Measurements from ENCODE around the gene SCT. TPM values are rescaled to one million over a fixed set of nuclear protein-coding genes. Genes with fewer than 3 reads are reported as not detected.

Gene SCT
- total and polyA plus RNA-seq, 8 donors: 0.95 to 3.1 TPM; not detected in 6

DNA sequence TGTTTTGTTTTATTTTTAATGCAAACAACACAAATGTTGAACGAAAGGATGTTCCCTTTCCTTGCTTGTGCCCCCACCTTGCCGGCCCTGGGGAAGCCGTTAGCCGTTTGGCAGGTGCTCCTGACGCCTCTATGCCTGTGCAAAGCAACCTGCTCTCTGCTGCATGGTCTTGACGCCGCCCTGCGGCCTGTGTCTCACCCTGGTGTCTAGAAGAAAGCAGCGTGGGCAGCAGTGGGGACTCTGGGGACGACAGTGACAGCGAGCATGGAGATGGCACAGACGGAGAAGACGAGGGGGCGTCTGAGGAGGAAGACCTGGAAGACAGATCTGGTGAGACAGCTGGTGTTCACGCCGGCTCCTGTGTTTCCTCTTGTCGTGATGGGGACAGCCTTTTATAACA, 45.2 kb downstream of the SCT start:
- TF ChIP-seq EP300 (IDR thresholded peaks at IDR 0.05) (no peak), POLR2AphosphoS5 (IDR thresholded peaks at IDR 0.05) (no peak), POLR2A (IDR thresholded peaks at IDR 0.05) (no peak)
- TF ChIP-seq, protein P1, sequence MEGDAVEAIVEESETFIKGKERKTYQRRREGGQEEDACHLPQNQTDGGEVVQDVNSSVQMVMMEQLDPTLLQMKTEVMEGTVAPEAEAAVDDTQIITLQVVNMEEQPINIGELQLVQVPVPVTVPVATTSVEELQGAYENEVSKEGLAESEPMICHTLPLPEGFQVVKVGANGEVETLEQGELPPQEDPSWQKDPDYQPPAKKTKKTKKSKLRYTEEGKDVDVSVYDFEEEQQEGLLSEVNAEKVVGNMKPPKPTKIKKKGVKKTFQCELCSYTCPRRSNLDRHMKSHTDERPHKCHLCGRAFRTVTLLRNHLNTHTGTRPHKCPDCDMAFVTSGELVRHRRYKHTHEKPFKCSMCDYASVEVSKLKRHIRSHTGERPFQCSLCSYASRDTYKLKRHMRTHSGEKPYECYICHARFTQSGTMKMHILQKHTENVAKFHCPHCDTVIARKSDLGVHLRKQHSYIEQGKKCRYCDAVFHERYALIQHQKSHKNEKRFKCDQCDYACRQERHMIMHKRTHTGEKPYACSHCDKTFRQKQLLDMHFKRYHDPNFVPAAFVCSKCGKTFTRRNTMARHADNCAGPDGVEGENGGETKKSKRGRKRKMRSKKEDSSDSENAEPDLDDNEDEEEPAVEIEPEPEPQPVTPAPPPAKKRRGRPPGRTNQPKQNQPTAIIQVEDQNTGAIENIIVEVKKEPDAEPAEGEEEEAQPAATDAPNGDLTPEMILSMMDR (IDR thresholded peaks at IDR 0.05): no peak
- WGBS, 5 donors: 74 to 86% (median 84%) methylated on average over 17 of the region's 17 CpGs

DNA sequence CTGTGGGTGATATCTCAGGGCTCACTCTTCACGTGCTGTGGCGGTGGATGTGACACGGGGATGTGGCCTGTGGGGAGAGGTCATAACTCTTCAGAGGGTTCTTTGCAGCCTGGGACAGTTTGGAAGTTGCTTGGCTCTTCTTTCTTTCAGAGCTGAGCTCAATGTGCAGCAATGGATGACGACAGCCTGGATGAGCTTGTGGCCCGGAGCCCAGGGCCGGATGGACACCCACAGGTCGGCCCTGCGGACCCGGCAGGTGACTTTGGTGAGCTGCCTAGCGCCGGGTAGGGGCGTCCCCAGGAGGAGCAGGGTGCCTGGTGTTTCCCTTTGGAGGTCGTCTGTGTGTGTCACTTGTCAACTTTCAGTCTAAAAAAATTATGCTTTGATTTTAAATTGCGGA, 45.6 kb downstream of the SCT start:
- no peaks in the 10 kb centered on the region for H3K27me3 ChIP-seq
- H3K9me3 ChIP-seq: no peaks in the 10 kb centered on the region
- H3K27ac ChIP-seq: no peak overlapping the region
- peaks cover 31 to 49% (median 45%) of the 10 kb centered on the region in 4 donors for H3K36me3 ChIP-seq
- H3K4me3 ChIP-seq: no peak overlapping the region
- intact Hi-C loops (cut with DNase I; ENCODE audit: low total_unique reads): no loop called here
- TF ChIP-seq, protein P1 (IDR thresholded peaks at IDR 0.05): no peak
- TF ChIP-seq POLR2AphosphoS5 (IDR thresholded peaks at IDR 0.05) (no peak), EP300 (IDR thresholded peaks at IDR 0.05) (no peak), POLR2A (IDR thresholded peaks at IDR 0.05) (no peak)
- H3K4me1 ChIP-seq: peaks cover 32 to 64% (median 52%) of the 10 kb centered on the region in 4 donors
- no peak for DNase-seq
- WGBS, 5 donors: 75 to 80% (median 80%) methylated on average over 14 of the region's 14 CpGs

More for the DNA sequence above, 45.2 kb downstream of the SCT start:
- peaks cover 35 to 53% (median 49%) of the 10 kb centered on the region in 4 donors for H3K36me3 ChIP-seq
- H3K4me1 ChIP-seq: peaks cover 32 to 64% (median 54%) of the 10 kb centered on the region in 4 donors
- intact Hi-C loops (cut with DNase I; ENCODE audit: low total_unique reads): no loop called here
- DNase-seq: no peak
- no peak overlapping the region for H3K27ac ChIP-seq
- H3K9me3 ChIP-seq: no peaks in the 10 kb centered on the region
- no peaks in the 10 kb centered on the region for H3K27me3 ChIP-seq
- no peak overlapping the region for H3K4me3 ChIP-seq

DNA sequence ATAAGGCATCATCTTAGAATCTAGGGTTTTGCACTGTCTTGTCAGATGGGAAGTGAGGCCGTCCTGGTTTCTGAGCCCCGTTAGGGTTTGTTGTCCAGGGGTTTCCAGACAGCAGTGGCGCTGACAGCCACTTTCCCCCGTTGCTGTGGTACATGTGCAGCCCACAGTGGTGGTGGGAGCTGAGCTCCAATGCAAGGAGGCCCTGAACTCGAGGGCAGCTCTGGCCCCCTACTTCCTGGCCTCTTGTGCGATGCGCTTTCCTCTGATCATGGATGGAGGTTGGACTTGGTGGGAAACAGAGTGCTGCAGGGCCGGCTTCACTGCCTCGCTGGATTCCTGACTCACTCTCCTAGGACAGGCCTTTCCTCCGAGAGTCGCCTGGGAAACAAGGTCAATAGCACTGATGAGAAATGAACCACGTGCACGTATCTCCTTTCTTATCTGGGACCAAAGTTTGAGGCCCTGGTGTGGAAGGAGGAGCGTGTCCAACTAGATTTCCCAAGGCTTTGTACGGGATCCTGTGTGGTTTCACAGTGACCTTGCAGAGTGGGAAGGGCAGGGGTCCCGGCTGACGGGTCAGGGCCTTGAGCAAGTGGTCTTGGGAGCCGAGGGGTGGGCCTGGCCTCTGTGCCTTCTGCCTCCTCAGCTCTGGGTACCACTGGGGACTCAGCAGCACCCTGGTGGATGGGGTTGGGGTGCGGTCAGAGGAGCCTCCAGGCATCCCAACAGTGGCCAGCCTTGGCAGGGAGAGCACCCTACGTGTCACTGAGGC, 47.0 kb downstream of the SCT start:
- intact Hi-C loops (cut with DNase I; ENCODE audit: low total_unique reads): no loop called here
- peaks cover 0 to 4% (median 0%) of the 10 kb centered on the region in 3 donors for H3K27me3 ChIP-seq
- WGBS, 5 donors: 47 to 68% (median 61%) methylated on average over 16 to 20 of the region's 20 CpGs
- no peaks in the 10 kb centered on the region for H3K9me3 ChIP-seq
- TF ChIP-seq EP300 (IDR thresholded peaks at IDR 0.05): no peak
- TF ChIP-seq, protein P1 (IDR thresholded peaks at IDR 0.05): no peak
- no peak for TF ChIP-seq POLR2A (IDR thresholded peaks at IDR 0.05)
- no peak overlapping the region for H3K27ac ChIP-seq
- H3K4me1 ChIP-seq: peaks cover 37 to 67% (median 52%) of the 10 kb centered on the region in 4 donors
- DNase-seq: peak in 1 of 2 donors; percentile 61
- peak overlapping the region in 1 of 4 donors; percentile 98 for H3K4me3 ChIP-seq
- peaks cover 29 to 38% (median 37%) of the 10 kb centered on the region in 4 donors for H3K36me3 ChIP-seq

DNA sequence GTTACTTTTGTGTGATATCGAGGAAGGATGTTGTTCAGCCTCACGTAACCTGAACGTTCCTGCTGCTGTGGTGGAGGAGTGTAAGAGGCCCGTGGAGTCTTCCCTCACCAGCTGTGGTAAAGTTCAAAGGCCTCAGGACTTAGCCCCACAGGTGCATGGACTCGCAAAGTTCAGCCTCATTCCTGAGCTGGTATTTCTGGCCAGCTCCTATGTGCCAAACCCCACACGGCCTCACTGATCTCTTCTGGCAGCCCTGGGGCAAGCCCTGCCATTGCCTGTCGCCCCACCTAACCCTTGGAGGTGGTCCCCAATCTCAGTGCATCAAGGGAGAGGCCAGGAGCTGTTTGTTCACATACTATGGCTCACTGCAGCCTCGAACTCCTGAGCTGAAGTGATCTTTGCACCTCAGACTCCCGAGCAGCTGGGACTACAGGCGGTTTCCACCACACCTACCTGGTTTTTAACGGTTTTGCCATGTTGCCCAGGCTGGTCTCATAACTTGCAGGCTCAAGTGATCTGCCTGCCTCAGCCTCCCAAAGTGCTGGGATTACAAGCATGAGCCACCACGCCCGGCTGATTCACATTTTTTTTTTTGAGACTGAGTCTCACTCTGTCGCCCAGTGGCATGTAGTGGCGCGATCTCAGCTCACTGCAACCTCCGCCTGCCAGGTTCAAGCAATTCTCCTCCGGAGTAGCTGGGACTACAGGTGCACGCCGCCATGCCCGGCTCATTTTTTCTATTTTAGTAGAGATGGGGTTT, 48.5 kb downstream of the SCT start:
- intact Hi-C loops (cut with DNase I; ENCODE audit: low total_unique reads): no loop called here
- Histone ChIP-seq H3K27ac (no peak overlapping the region), H3K36me3 (peaks cover 18 to 23% (median 22%) of the 10 kb centered on the region in 4 donors), H3K4me3 (peak overlapping the region in 2 of 4 donors; percentile 82 to 98), H3K27me3 (peaks cover 0 to 12% (median 4%) of the 10 kb centered on the region in 3 donors), H3K4me1 (peaks cover 42 to 72% (median 60%) of the 10 kb centered on the region in 4 donors), H3K9me3 (no peaks in the 10 kb centered on the region)
- 50 to 66% (median 58%) methylated on average over 17 to 21 of the region's 21 CpGs for WGBS, 5 donors
- DNase-seq: no peak
- TF ChIP-seq, protein P1 (IDR thresholded peaks at IDR 0.05): no peak
- TF ChIP-seq EP300 (IDR thresholded peaks at IDR 0.05) (no peak), POLR2A (IDR thresholded peaks at IDR 0.05) (no peak), POLR2AphosphoS5 (IDR thresholded peaks at IDR 0.05) (no peak)

All from stomach (tissue), 9 donors.